GM12864 (cell line): Measurements from ENCODE around the gene ARHGAP12.

Source experiments
- DNase-seq: peaks from one replicate; pipeline ENCODE4 v3.0.0-alpha.2; 2011; ENCODE audit warnings: low read depth
- H3K4me3 ChIP-seq: 2 replicates; pipeline ENCODE4 v1.5.1; 2011; ENCODE audit warnings: mild to moderate bottlenecking, low read depth, low read length, control low read depth
- TF ChIP-seq, protein P1 (sequence below): IDR thresholded peaks from 2 replicates; pipeline ENCODE4 v1.5.1; 2011; ENCODE audit warnings: low read depth, mild to moderate bottlenecking, moderate library complexity, low read length, control low read depth, inconsistent platforms; ENCODE audit errors: missing control alignments

The ARHGAP12 gene

DNA sequence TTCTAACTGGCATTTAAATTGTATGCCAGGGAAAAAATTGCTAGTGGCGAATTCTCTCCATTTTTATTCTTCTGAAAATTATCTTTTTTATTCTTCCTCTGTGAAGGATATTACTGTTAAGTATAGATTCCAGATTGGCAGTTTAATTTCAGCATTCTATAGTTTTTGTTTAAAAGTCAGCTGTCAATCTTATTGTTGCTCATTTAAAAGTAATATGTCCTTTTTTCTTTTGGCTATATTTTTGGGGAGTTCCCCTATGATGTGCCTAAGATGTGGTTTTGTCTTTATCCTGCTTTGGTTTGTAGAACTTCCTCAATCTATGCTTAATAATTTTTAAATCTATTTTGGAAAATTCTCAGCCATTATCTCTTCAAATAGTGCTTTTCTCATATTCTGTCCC is 135.9 kb downstream of the ARHGAP12 start:
- DNase-seq, result no peak
- H3K4me3 ChIP-seq, result no peak overlapping the region

DNA sequence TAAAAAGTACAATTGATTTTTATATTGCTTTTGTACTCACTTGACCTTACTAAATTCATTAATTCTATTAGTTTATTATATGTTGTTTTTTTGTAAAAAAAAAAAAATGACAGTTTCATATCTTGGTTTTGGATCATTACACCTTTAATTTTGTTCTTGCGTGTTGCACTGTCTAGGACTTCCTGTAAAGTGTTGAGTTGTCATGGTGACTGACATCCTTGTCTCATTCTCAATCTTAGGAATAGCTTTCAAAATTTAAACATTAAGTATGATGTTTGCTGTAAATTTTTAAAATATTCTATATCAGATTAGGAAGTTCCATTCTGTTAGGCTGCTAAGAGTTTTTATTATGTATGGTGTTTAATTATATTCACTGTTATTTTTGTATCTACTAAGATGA is 139.1 kb downstream of the ARHGAP12 start:
- TF ChIP-seq, protein P1, sequence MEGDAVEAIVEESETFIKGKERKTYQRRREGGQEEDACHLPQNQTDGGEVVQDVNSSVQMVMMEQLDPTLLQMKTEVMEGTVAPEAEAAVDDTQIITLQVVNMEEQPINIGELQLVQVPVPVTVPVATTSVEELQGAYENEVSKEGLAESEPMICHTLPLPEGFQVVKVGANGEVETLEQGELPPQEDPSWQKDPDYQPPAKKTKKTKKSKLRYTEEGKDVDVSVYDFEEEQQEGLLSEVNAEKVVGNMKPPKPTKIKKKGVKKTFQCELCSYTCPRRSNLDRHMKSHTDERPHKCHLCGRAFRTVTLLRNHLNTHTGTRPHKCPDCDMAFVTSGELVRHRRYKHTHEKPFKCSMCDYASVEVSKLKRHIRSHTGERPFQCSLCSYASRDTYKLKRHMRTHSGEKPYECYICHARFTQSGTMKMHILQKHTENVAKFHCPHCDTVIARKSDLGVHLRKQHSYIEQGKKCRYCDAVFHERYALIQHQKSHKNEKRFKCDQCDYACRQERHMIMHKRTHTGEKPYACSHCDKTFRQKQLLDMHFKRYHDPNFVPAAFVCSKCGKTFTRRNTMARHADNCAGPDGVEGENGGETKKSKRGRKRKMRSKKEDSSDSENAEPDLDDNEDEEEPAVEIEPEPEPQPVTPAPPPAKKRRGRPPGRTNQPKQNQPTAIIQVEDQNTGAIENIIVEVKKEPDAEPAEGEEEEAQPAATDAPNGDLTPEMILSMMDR, result no peak
- H3K4me3 ChIP-seq, result no peak overlapping the region
- DNase-seq, result no peak

More for the DNA sequence above, 135.9 kb downstream of the ARHGAP12 start:
- TF ChIP-seq, protein P1, result no peak

DNA sequence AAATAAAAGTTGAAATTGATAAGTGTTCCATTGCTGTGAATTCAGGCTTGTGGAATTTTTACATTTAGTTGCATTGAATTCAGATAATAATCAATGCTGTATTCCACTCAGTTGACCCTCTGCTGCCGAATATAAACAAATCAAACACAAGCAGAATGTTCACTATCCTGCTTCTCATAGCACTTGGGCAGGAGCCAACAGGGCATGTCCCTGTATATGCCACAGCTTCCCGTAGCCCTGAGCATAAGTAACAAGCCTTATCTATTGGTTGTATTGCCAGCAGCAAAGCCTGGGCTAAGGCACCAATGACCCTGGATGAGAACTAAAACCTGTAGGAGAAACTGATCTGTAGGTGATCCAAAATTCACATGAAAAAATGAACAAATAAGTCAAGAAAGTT is 145.9 kb downstream of the ARHGAP12 start:
- TF ChIP-seq, protein P1, result no peak
- no peak overlapping the region for H3K4me3 ChIP-seq
- no peak for DNase-seq

DNA sequence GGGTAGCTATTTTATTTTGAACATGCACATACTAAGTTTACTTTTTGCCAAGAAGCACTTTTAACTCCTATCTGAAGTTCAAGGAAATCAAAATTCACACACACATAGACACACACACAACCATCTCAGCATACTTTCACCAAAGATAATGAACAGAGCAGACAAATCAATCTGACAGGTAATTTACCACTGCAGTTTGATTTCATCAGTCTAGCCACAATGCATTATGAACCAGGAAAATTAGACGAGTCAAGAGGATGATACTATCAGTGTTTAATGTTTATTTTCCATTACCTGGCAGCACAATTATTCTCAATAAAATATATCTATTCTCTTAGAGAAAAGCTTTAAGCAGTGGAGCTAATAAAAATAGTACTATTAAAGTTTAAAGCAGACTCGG is 147.9 kb downstream of the ARHGAP12 start:
- no peak for DNase-seq
- H3K4me3 ChIP-seq, result no peak overlapping the region
- TF ChIP-seq, protein P1, result no peak

DNA sequence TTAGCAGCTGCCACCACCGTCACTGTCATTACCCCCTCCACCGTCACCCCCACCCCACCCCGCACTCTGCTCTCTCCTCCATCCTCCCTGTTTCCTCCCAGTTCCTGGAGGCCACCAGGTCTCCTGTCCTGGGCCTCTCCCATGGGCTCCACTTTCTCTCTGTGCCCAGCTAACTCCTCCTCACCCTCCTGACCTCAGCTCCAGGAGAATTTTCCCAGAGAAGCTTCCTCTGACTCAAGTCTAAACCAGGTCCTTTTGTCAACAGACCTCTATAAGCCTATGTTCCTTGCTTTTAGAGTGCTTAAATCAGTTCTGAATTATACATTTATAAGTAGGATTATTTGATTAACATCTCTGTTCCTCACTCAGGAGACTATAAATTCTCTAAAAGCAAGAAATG is 150.0 kb downstream of the ARHGAP12 start:
- TF ChIP-seq, protein P1, result no peak
- no peak overlapping the region for H3K4me3 ChIP-seq
- DNase-seq, result no peak

DNA sequence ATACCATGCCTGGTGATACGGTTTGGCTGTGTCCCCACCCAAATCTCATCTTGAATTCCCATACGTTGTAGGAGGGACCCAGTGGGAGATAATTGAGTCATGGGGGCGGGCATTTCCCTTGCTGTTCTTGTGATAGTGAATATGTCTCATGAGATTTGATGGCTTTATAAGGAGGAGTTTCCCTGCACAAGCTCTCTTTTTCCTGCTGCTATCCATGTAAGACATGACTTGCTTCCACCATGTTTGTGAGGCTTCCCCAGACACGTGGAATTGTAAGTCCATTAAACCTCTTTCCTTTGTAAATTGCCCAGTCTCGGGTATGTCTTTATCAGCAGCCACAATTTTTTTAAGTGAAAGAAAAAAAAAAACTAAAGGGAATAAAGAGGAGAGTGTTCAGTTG is 152.5 kb downstream of the ARHGAP12 start:
- DNase-seq, result no peak
- H3K4me3 ChIP-seq, result no peak overlapping the region
- TF ChIP-seq, protein P1, result no peak

DNA sequence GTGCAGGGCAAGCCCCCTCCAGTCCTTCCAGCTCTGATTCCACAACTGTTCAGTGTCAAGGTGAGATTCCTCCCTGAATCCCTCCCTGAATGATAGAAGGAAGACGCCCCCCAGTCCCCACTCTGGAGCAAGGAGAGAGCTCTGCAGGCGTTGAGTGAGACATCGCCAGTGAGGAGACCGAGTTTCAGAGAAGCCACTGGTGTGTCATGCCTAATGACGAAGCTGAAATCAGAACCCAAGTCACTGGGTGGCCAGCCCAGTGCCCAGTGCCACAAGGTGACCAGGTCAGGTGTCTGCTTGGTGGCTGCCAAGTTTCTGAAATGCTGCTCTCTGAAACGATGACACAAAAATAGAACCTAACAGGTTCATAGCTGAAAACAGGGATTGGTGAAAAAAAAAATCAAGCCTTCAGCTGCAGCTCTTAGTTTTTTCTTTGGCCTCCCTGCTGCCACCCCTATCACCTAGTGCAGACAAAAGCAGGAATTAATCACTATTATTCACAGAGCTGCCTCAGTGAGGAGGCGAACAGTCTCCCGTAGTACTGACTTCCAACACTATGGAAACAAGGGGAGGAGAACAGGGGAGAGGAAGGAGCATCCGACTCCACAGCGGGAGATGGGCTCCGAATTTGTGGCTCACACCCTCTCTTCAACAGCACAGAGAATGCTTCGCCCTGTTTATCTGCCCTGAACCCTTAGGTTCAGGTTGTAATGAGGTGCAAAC is 153.5 kb downstream of the ARHGAP12 start:
- no peak overlapping the region for H3K4me3 ChIP-seq
- DNase-seq, result no peak
- TF ChIP-seq, protein P1, result no peak
